HepG2 (cell line): Measurements from ENCODE around the gene CFAP97. TPM values are rescaled to one million over a fixed set of nuclear protein-coding genes. Genes with fewer than 3 reads are reported as not detected.

Experiments used
- ATAC-seq: fragments of 200-7000 bp; cut with Tn5 transposase; 3 replicates; pipeline ENCODE4 v1.9.1; 2020; ENCODE audit warnings: mild to moderate bottlenecking, moderate library complexity
- BruUV-seq: library from RNA; stranded (reverse); fragments of 400-500 nt; replicated peaks from 2 replicates; lab custom pipeline; 2021; lab: Mats Ljungman, UMichigan
- CTCF ChIA-PET: fragments of 300-600 bp; formaldehyde crosslinking; extraction: SDS; loops from one replicate; lab custom pipeline; 2021; ENCODE audit warnings: low total read pairs, inconsistent platforms, low intra/inter-chr PET ratio; lab: Yijun Ruan, JAX
- POLR2A ChIA-PET: fragments of 350-600 bp; sonication (Branson Sonifier 250); formaldehyde crosslinking; loops from one replicate; lab custom pipeline; 2020; ENCODE audit warnings: antibody characterized with exemption, inconsistent platforms; lab: Yijun Ruan, JAX
- DNase-seq: peaks from one replicate; pipeline ENCODE4 v3.0.0-alpha.2; 2015; ENCODE audit warnings: low spot score
- FAIRE-seq: peaks from 3 replicates; lab custom pipeline; 2011; peaks lifted over from hg19 to GRCh38; lab: Jason Lieb, UNC
- H2AFZ ChIP-seq: one replicate; pipeline ENCODE4 v1.6.1; 2011; ENCODE audit warnings: low read length, inconsistent platforms
- H3K27ac ChIP-seq: fragments of 300-600 bp; 3 replicates; pipeline ENCODE4 v1.8.0; 2011; ENCODE audit warnings: mixed run types, mild to moderate bottlenecking, mixed read lengths, low read length, inconsistent platforms; ENCODE audit not compliant: insufficient read depth; ENCODE audit errors: extremely low read length
- H3K27me3 ChIP-seq, 2 experiments: fragments of 200-600 bp in 1 of 2; 2 replicates in 1 of 2; 3 replicates in 1 of 2; pipeline versions ENCODE4 v1.6.0 to v1.8.0; 2011; ENCODE audit warnings: low read length in 2 of 2, mild to moderate bottlenecking in 2 of 2, moderate library complexity in 2 of 2, inconsistent platforms in 1 of 2; ENCODE audit not compliant: insufficient read depth in 2 of 2, control insufficient read depth in 1 of 2
- H3K36me3 ChIP-seq, 2 experiments: fragments of 200-600 bp in 1 of 2; replicated peaks in 1 of 2; 2 replicates in 1 of 2; 3 replicates in 1 of 2; pipeline versions ENCODE4 v1.5.1 to v1.8.0; 2011; ENCODE audit warnings: low read length in 2 of 2, inconsistent platforms in 1 of 2; ENCODE audit not compliant: insufficient read depth in 2 of 2, control insufficient read depth in 1 of 2
- H3K4me1 ChIP-seq: 2 replicates; pipeline ENCODE4 v1.5.1; 2012; ENCODE audit warnings: low read length, inconsistent platforms; ENCODE audit not compliant: insufficient read depth
- H3K4me2 ChIP-seq: 2 replicates; pipeline ENCODE4 v1.6.0; 2011; ENCODE audit warnings: low read depth, low read length, inconsistent platforms
- H3K4me3 ChIP-seq, 3 experiments: fragments of 200-600 bp in 1 of 3; sonication (generic), shearing (Covaris generic) in 1 of 3; replicated peaks in 1 of 3; 2 replicates each; pipeline ENCODE4 v1.5.1; 2011 to 2016; ENCODE audit warnings: low read length in 3 of 3, inconsistent platforms in 2 of 3, low read depth in 2 of 3, mild to moderate bottlenecking in 2 of 3, control low read depth in 1 of 3, mixed read lengths in 1 of 3; ENCODE audit not compliant: insufficient read depth in 1 of 3
- H3K79me2 ChIP-seq: one replicate; pipeline ENCODE4 v1.6.1; 2011; ENCODE audit warnings: low read length, inconsistent platforms; ENCODE audit not compliant: insufficient read depth
- H3K9ac ChIP-seq: 2 replicates; pipeline ENCODE4 v1.6.0; 2011; ENCODE audit warnings: mild to moderate bottlenecking, low read depth, low read length, inconsistent platforms; ENCODE audit not compliant: insufficient read depth
- H3K9me3 ChIP-seq: 2 replicates; pipeline ENCODE4 v1.5.1; 2012; ENCODE audit warnings: mild to moderate bottlenecking, low read length
- H4K20me1 ChIP-seq: 2 replicates; pipeline ENCODE4 v1.6.0; 2011; ENCODE audit warnings: inconsistent platforms, mild to moderate bottlenecking, low read length, moderate library complexity; ENCODE audit not compliant: insufficient read depth
- MBNL3 ChIP-seq: fragments of 250-450 bp; sonication (Bioruptor Pico); conservative IDR thresholded peaks from 2 replicates; pipeline ENCODE4 v1.8.0; 2022; ENCODE audit warnings: mild to moderate bottlenecking, inconsistent platforms
- RAD21 ChIP-seq: fragments of 450-650 bp; formaldehyde crosslinking; IDR thresholded peaks from 2 replicates; pipeline ENCODE4 v1.5.0; 2020; ENCODE audit warnings: mild to moderate bottlenecking
- SMC3 ChIP-seq: IDR thresholded peaks from 2 replicates; pipeline ENCODE4 v1.6.1; 2011; ENCODE audit warnings: low read length, improper control_type of control experiment
- SRSF4 ChIP-seq: fragments of 200-400 bp; formaldehyde crosslinking; IDR thresholded peaks from one replicate; pipeline ENCODE4 v1.6.1; 2018; ENCODE audit warnings: mild to moderate bottlenecking, low read depth, low read length, moderate library complexity; ENCODE audit not compliant: poor library complexity, severe bottlenecking
- STAG1 ChIP-seq: sonication (generic); formaldehyde crosslinking; IDR thresholded peaks from 2 replicates; pipeline ENCODE4 v1.4.0; 2020; ENCODE audit warnings: missing genetic modification reagents
- ZMAT5 ChIP-seq: sonication (generic); formaldehyde crosslinking; IDR thresholded peaks from 2 replicates; pipeline ENCODE4 v1.5.0; 2020; ENCODE audit warnings: mild to moderate bottlenecking, low read depth, missing genetic modification reagents, borderline replicate concordance
- ZNF17 ChIP-seq: sonication (generic); formaldehyde crosslinking; IDR thresholded peaks from 2 replicates; pipeline ENCODE4 v1.5.0; 2020; ENCODE audit warnings: mild to moderate bottlenecking, missing genetic modification reagents
- ZNF333 ChIP-seq: sonication (generic); formaldehyde crosslinking; IDR thresholded peaks from 2 replicates; pipeline ENCODE4 v1.4.0; 2020; ENCODE audit warnings: mild to moderate bottlenecking, missing genetic modification reagents, borderline replicate concordance
- ZNF432 ChIP-seq: sonication (generic); formaldehyde crosslinking; IDR thresholded peaks from 2 replicates; pipeline ENCODE4 v1.5.0; 2020; ENCODE audit warnings: missing genetic modification reagents, mild to moderate bottlenecking, borderline replicate concordance
- ZNF7 ChIP-seq: IDR thresholded peaks from 2 replicates; pipeline ENCODE4 v1.6.1; 2016; ENCODE audit warnings: missing biosample characterization, missing genetic modification reagents
- ZNF766 ChIP-seq: sonication (generic); formaldehyde crosslinking; IDR thresholded peaks from 2 replicates; pipeline ENCODE4 v1.5.0; 2020; ENCODE audit warnings: missing genetic modification reagents, borderline replicate concordance
- WGBS: methylation state at CpG from one replicate; pipeline ENCODE4 v1.1.6; 2017; ENCODE audit warnings: low lambda C conversion rate; 5-methylcytosine and 5-hydroxymethylcytosine counted together
- in situ Hi-C: cut with HindIII; loops from 2 replicates; pipeline ENCODE4 v1.10.0; 2017; ENCODE audit warnings: low pct_unique_long_range_greater_than_20kb; ENCODE audit not compliant: extremely low pct_ligation_motif_present
- intact Hi-C: fragments of 100-400 bp; cut with micrococcal nuclease; formaldehyde crosslinking; loops from one replicate; pipeline ENCODE4 v1.10.0; 2022; ENCODE audit not compliant: unreplicated experiment
- polyA plus RNA-seq, 8 experiments: library from polyadenylated mRNA; depleted of rRNA in 3 of 8; stranded (reverse) in 7 of 8; unstranded in 1 of 8; fragments of >200 nt; fragmentation: Illumina TruSeq in 4 of 8; extraction: Trizol in 4 of 8; gene quantifications; 2 replicates each; pipeline versions ENCODE4 v1.2.1 to v1.2.3, GENCODE V29; 2011 to 2016; ENCODE audit warnings: low read depth in 4 of 8, missing spikeins in 1 of 8, mixed read lengths in 1 of 8; ENCODE audit not compliant: insufficient read depth in 1 of 8
- total RNA-seq, 5 experiments: library from RNA; depleted of rRNA; stranded (reverse); fragments of >200 nt; fragmentation: Illumina TruSeq; extraction: Trizol; gene quantifications; 2 replicates each; pipeline ENCODE4 v1.2.3, GENCODE V29; 2016; ENCODE audit warnings: low read depth in 1 of 5
- TF ChIP-seq, protein P1 (sequence below): sonication (generic); formaldehyde crosslinking; IDR thresholded peaks from 2 replicates; pipeline ENCODE4 v1.5.0; 2020; ENCODE audit warnings: mild to moderate bottlenecking, missing genetic modification reagents
- TF ChIP-seq, protein P2 (sequence below): sonication (generic); formaldehyde crosslinking; IDR thresholded peaks from 2 replicates; pipeline ENCODE4 v1.5.0; 2020; ENCODE audit warnings: mild to moderate bottlenecking, missing genetic modification reagents, moderate library complexity

The CFAP97 gene
- total and polyA plus RNA-seq, 2 of the 13 experiments (the other 11 are each of a cell fraction or from before 2014, with no cell fraction given) = 32.1 to 44.4 TPM

DNA sequence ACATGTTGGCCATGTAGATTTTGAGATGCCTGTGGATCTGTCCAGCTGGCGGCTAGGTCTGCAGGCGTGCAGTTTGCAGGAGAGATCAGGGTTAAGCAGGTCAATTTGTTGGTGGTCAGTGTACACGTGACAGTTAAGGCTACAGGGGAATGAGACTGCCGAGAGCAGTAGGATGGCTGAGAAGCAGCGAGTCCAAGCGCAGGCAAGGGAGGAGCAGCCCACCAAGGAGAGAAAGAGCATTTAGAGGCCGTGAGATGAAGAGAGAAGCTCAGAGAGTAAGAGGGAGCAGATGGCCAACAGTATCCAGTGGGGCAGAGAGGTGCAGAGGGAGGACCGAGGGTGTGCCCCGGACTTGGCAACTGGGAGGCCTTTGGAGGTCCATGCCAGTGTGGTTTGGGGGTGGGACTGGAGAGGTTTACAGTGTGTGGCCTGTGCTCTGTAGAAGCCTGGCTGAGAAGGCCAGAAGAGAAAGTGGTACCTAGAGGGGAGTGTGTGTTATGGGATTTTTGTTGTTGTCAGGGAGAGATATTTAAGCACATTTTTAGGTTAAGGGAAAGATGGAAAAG lies 24.0 kb upstream of the CFAP97 start (continued):
- no peak for TF ChIP-seq ZMAT5 (CRISPR knock-in tag)
- TF ChIP-seq MBNL3 (CRISPR knock-in tag) = no peak
- TF ChIP-seq, protein P1, sequence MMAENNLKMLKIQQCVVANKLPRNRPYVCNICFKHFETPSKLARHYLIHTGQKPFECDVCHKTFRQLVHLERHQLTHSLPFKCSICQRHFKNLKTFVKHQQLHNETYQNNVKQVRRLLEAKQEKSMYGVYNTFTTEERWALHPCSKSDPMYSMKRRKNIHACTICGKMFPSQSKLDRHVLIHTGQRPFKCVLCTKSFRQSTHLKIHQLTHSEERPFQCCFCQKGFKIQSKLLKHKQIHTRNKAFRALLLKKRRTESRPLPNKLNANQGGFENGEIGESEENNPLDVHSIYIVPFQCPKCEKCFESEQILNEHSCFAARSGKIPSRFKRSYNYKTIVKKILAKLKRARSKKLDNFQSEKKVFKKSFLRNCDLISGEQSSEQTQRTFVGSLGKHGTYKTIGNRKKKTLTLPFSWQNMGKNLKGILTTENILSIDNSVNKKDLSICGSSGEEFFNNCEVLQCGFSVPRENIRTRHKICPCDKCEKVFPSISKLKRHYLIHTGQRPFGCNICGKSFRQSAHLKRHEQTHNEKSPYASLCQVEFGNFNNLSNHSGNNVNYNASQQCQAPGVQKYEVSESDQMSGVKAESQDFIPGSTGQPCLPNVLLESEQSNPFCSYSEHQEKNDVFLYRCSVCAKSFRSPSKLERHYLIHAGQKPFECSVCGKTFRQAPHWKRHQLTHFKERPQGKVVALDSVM = no peak
- no peak for TF ChIP-seq ZNF432 (CRISPR knock-in tag)
- TF ChIP-seq ZNF766 (CRISPR knock-in tag) = no peak
- no peak for TF ChIP-seq ZNF333 (CRISPR knock-in tag)

GRCh38 chr4:185227131-185227551 lies 23.3 kb upstream of the CFAP97 start:
- in situ Hi-C loops (no loop called here), intact Hi-C loops (no loop called here)
- ChIA-PET POLR2A (no interaction called here), CTCF (no interaction called here)
- Histone ChIP-seq H3K4me2 (no peak overlapping the region), H3K9me3 (no peaks in the 10 kb centered on the region), H3K79me2 (peaks cover 64% of the 10 kb centered on the region), H4K20me1 (peaks cover 23% of the 10 kb centered on the region), H3K4me1 (peaks cover 23% of the 10 kb centered on the region), H3K27me3 (no peaks in the 10 kb centered on the region), H3K9ac (no peak overlapping the region), H3K4me3 (no peak overlapping the region), H3K36me3 (peaks cover 0 to 4% of the 10 kb centered on the region in 2 experiments; a peak in 1 of 5 replicates), H2AFZ (no peak overlapping the region), H3K27ac (no peak overlapping the region)
- TF ChIP-seq, protein P2, sequence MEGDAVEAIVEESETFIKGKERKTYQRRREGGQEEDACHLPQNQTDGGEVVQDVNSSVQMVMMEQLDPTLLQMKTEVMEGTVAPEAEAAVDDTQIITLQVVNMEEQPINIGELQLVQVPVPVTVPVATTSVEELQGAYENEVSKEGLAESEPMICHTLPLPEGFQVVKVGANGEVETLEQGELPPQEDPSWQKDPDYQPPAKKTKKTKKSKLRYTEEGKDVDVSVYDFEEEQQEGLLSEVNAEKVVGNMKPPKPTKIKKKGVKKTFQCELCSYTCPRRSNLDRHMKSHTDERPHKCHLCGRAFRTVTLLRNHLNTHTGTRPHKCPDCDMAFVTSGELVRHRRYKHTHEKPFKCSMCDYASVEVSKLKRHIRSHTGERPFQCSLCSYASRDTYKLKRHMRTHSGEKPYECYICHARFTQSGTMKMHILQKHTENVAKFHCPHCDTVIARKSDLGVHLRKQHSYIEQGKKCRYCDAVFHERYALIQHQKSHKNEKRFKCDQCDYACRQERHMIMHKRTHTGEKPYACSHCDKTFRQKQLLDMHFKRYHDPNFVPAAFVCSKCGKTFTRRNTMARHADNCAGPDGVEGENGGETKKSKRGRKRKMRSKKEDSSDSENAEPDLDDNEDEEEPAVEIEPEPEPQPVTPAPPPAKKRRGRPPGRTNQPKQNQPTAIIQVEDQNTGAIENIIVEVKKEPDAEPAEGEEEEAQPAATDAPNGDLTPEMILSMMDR (CRISPR knock-in tag) = peak; percentile 57
- no peak for TF ChIP-seq SRSF4
- 0 out of 2 replicates have a peak, but pooled peaks have one; percentile 31 for TF ChIP-seq RAD21 (CRISPR knock-in tag)
- 0 out of 2 replicates have a peak, but pooled peaks have one; percentile 7 for TF ChIP-seq SMC3
- TF ChIP-seq ZNF7 (CRISPR knock-in tag) = 0 out of 2 replicates have a peak, but pooled peaks have one; percentile 53
- peak; percentile 44 for TF ChIP-seq STAG1 (CRISPR knock-in tag)
- TF ChIP-seq ZNF17 (CRISPR knock-in tag) = no peak
- ATAC-seq = peak; percentile 90
- peak; percentile 73 for FAIRE-seq
- peak; percentile 29 for DNase-seq
- WGBS = 50% methylated on average over 4 of the region's 4 CpGs
- no TSS peak for BruUV-seq
